CD4-positive, alpha-beta T cell treated with Interferon alpha-2 for 1 hour (primary cell): ENCODE data around the gene HSD17B2.
"Not testable (repeated sequence)": the region's sequence is repeated elsewhere in the genome, so short reads cannot be mapped to it uniquely, and the experiment has no call there.

Experiments
- DNase-seq, 2 donors: peaks; one replicate each; pipeline ENCODE4 v3.0.0-alpha.2; 2020 to 2022

Gene HSD17B2

GRCh38 chr16:82136956-82137821 is 102.1 kb downstream of the HSD17B2 start:
- no peak for DNase-seq

GRCh38 chr16:82137822-82138167 is 102.7 kb downstream of the HSD17B2 start:
- DNase-seq, result no peak

GRCh38 chr16:82138478-82139285 is 103.6 kb downstream of the HSD17B2 start:
- no peak for DNase-seq

- DNase-seq, result not testable (repeated sequence)
Measured at GRCh38 chr16:82139286-82139571, 104.2 kb downstream of the HSD17B2 start.

- DNase-seq, result no peak
Measured at GRCh38 chr16:82146556-82146955, 111.5 kb downstream of the HSD17B2 start.

- DNase-seq, result no peak
Measured at GRCh38 chr16:82146957-82147356, 111.9 kb downstream of the HSD17B2 start.

- DNase-seq, result no peak
Measured at GRCh38 chr16:82147546-82147945, 112.5 kb downstream of the HSD17B2 start.
